Fibroblast of skin of left quadriceps (primary cell): Measurements from ENCODE around the gene PDE9A.
"Not testable (repeated sequence)": the region's sequence is repeated elsewhere in the genome, so short reads cannot be mapped to it uniquely, and the experiment has no call there.

Experiments
- DNase-seq, 2 experiments: peaks; one replicate each; pipeline ENCODE4 v3.0.0-alpha.2; 2013; ENCODE audit warnings: low read depth in 2 of 2

PDE9A gene

GRCh38 chr21:42653231-42654061, at the start of gene PDE9A:
TSS of gene PDE9A (plus strand) at chr21:42653621. CDS start at chr21:42653815, 194 bp downstream.
- DNase-seq: no peak

- no peak for DNase-seq
Observed at GRCh38 chr21:42607102-42607501, 46.3 kb upstream of the PDE9A start.

GRCh38 chr21:42607525-42608102, 45.8 kb upstream of the PDE9A start:
- DNase-seq: no peak

- DNase-seq: no peak
Observed at GRCh38 chr21:42608446-42608845, 45.0 kb upstream of the PDE9A start.

- no peak for DNase-seq
Observed at GRCh38 chr21:42609811-42610210, 43.6 kb upstream of the PDE9A start.

- DNase-seq: no peak
Observed at GRCh38 chr21:42611852-42612251, 41.6 kb upstream of the PDE9A start.

- DNase-seq: no peak
Observed at GRCh38 chr21:42612390-42612789, 41.0 kb upstream of the PDE9A start.

GRCh38 chr21:42613756-42614155, 39.7 kb upstream of the PDE9A start:
- no peak for DNase-seq

- DNase-seq: no peak
Observed at GRCh38 chr21:42614396-42614795, 39.0 kb upstream of the PDE9A start.

- no peak for DNase-seq
Observed at GRCh38 chr21:42614811-42615351, 38.5 kb upstream of the PDE9A start.

- DNase-seq: not testable (repeated sequence)
Observed at GRCh38 chr21:42615377-42615776, 38.0 kb upstream of the PDE9A start.

GRCh38 chr21:42615924-42616323, 37.5 kb upstream of the PDE9A start:
- DNase-seq: no peak

GRCh38 chr21:42616446-42616845, 37.0 kb upstream of the PDE9A start:
- DNase-seq: no peak

- DNase-seq: no peak
Observed at GRCh38 chr21:42616941-42617340, 36.5 kb upstream of the PDE9A start.

- DNase-seq: no peak
Observed at GRCh38 chr21:42617486-42617885, 35.9 kb upstream of the PDE9A start.

- no peak for DNase-seq
Observed at GRCh38 chr21:42618707-42619102, 34.7 kb upstream of the PDE9A start.

- no peak for DNase-seq
Observed at GRCh38 chr21:42619166-42619565, 34.3 kb upstream of the PDE9A start.

GRCh38 chr21:42619841-42620240, 33.6 kb upstream of the PDE9A start:
- no peak for DNase-seq

- no peak for DNase-seq
Observed at GRCh38 chr21:42621166-42621818, 32.1 kb upstream of the PDE9A start.

- no peak for DNase-seq
Observed at GRCh38 chr21:42621819-42622177, 31.6 kb upstream of the PDE9A start.

- no peak for DNase-seq
Observed at GRCh38 chr21:42622284-42622683, 31.1 kb upstream of the PDE9A start.

GRCh38 chr21:42623694-42624093, 29.7 kb upstream of the PDE9A start:
- DNase-seq: no peak
